Peyer's patch (tissue), 4 donors: Measurements from ENCODE around the gene LEMD1. TPM values are rescaled to one million over a fixed set of nuclear protein-coding genes. Genes with fewer than 3 reads are reported as not detected.

Experiments
- DNase-seq, 3 donors: peaks; one replicate each; pipeline ENCODE4 v3.0.0-alpha.2; 2017 to 2019
- H3K27ac ChIP-seq, 4 donors: fragments of 200-600 bp; sonication (generic); one replicate each; pipeline ENCODE4 v1.5.1; 2016 to 2019
- H3K27me3 ChIP-seq, 2 donors: fragments of 200-600 bp; sonication (generic); one replicate each; pipeline ENCODE4 v1.5.1; 2019
- H3K36me3 ChIP-seq, 3 donors: fragments of 200-600 bp; sonication (generic); one replicate each; pipeline ENCODE4 v1.5.1; 2016 to 2019
- H3K4me1 ChIP-seq, 4 donors: fragments of 200-600 bp; sonication (generic); one replicate each; pipeline ENCODE4 v1.5.1; 2016 to 2019
- H3K4me3 ChIP-seq, 4 donors: fragments of 200-600 bp; sonication (generic); 1 replicate in 3 of 4; 2 replicates in 1 of 4; pipeline ENCODE4 v1.5.1; 2016 to 2019; ENCODE audit warnings: mild to moderate bottlenecking in 1 of 4
- H3K9me3 ChIP-seq, 4 donors: fragments of 200-600 bp; sonication (generic); one replicate each; pipeline ENCODE4 v1.5.1; 2016 to 2019; ENCODE audit warnings: mild to moderate bottlenecking in 1 of 4
- POLR2A ChIP-seq, 2 donors: fragments of 450-650 bp; IDR thresholded peaks; one replicate each; pipeline ENCODE4 v1.5.1; 2017; ENCODE audit warnings: antibody characterized with exemption in 2 of 2, mild to moderate bottlenecking in 2 of 2, moderate library complexity in 2 of 2
- total RNA-seq, 4 donors: library from RNA; depleted of rRNA; stranded (reverse); fragments of >200 nt; gene quantifications; one replicate each; pipeline ENCODE4 v1.1.0, GENCODE V29; 2016
- TF ChIP-seq, protein P1 (sequence below), 6 experiments: fragments of 450-650 bp in 4 of 6; fragments of 200-600 bp in 2 of 6; sonication (generic) in 1 of 6; IDR thresholded peaks; one replicate each; pipeline ENCODE4 v1.5.1; 2017 to 2019; ENCODE audit warnings: antibody characterized with exemption in 6 of 6, mild to moderate bottlenecking in 3 of 6, moderate library complexity in 1 of 6

LEMD1 gene
- total RNA-seq, 4 donors from 2014 or later = 2.4 to 3.7 TPM; not detected in 2

DNA sequence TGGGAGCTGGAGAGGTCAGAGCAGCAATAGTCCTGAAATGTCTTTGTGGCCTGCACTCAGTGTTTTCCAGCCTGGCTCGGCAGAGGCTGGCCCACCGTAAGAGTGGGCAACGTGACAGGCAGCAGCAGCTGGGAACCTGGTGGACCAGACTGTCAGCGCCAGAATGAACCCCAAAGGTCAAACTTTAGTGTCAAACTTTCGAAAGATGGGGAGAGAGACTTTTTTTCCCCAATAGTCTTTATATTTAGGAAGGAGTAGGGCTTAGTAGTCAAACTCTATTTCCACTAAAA is 23.7 kb upstream of the LEMD1 start:
- no peaks in the 10 kb centered on the region for H3K27me3 ChIP-seq
- no peak for DNase-seq
- peaks cover 0 to 36% (median 20%) of the 10 kb centered on the region in 4 donors for H3K4me1 ChIP-seq
- TF ChIP-seq, protein P1, sequence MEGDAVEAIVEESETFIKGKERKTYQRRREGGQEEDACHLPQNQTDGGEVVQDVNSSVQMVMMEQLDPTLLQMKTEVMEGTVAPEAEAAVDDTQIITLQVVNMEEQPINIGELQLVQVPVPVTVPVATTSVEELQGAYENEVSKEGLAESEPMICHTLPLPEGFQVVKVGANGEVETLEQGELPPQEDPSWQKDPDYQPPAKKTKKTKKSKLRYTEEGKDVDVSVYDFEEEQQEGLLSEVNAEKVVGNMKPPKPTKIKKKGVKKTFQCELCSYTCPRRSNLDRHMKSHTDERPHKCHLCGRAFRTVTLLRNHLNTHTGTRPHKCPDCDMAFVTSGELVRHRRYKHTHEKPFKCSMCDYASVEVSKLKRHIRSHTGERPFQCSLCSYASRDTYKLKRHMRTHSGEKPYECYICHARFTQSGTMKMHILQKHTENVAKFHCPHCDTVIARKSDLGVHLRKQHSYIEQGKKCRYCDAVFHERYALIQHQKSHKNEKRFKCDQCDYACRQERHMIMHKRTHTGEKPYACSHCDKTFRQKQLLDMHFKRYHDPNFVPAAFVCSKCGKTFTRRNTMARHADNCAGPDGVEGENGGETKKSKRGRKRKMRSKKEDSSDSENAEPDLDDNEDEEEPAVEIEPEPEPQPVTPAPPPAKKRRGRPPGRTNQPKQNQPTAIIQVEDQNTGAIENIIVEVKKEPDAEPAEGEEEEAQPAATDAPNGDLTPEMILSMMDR (IDR thresholded peaks at IDR 0.05) = no peak
- TF ChIP-seq POLR2A (IDR thresholded peaks at IDR 0.05) = no peak
- H3K4me3 ChIP-seq = no peak overlapping the region
- H3K36me3 ChIP-seq = no peaks in the 10 kb centered on the region
- no peak overlapping the region for H3K27ac ChIP-seq
- no peaks in the 10 kb centered on the region for H3K9me3 ChIP-seq

DNA sequence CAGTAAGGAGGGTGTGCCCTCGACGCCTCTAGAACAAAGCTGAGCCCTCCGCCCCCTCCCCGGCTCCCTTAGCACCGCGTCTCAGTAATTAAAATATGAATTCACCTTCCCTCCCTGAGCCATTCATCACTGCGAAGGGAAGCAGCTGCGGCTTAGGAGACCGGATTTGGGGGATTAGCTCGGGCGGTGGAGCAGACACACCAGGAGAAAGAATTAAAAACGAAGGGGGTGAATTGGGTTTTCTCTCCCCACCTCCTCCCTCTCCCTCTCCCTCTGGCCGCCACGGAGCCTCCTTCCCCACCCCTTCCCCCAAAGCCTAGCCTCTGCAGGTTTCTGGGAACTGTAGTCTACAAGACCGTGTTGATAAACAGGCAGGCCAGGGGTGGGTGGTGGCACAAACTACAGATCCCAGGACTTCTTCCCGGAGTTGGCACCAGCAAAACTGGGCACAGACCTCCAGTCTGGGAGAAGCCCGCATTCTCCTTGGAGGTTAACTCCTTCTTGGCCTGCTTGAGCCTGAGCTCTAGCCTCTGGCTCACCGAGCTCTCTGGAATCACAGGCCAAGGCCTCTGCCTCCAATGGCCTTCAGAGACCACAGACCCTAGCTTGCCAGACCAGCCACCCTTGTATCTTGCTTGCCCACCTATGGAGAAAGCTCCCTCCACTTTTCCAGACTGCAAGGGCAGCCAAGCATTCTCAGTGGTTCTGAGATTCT is 23.2 kb upstream of the LEMD1 start:
- Histone ChIP-seq H3K27ac (no peak overlapping the region), H3K36me3 (no peaks in the 10 kb centered on the region), H3K9me3 (no peaks in the 10 kb centered on the region), H3K27me3 (no peaks in the 10 kb centered on the region), H3K4me1 (peaks cover 0 to 36% (median 24%) of the 10 kb centered on the region in 4 donors), H3K4me3 (peak overlapping the region in 1 of 4 donors; percentile 28)
- no peak for TF ChIP-seq POLR2A (IDR thresholded peaks at IDR 0.05)
- TF ChIP-seq, protein P1 (IDR thresholded peaks at IDR 0.05) = no peak
- no peak for DNase-seq

- H3K4me1 ChIP-seq = peaks cover 0 to 33% (median 21%) of the 10 kb centered on the region in 4 donors
- TF ChIP-seq POLR2A (IDR thresholded peaks at IDR 0.05) = no peak
- TF ChIP-seq, protein P1 (IDR thresholded peaks at IDR 0.05) = no peak
- no peaks in the 10 kb centered on the region for H3K9me3 ChIP-seq
- DNase-seq = no peak
- peak overlapping the region in 1 of 4 donors; percentile 28 for H3K4me3 ChIP-seq
- no peaks in the 10 kb centered on the region for H3K27me3 ChIP-seq
- H3K27ac ChIP-seq = no peak overlapping the region
- H3K36me3 ChIP-seq = no peaks in the 10 kb centered on the region
Observed at GRCh38 chr1:205444300-205444930, 22.6 kb upstream of the LEMD1 start.

GRCh38 chr1:205443585-205444299 is 21.9 kb upstream of the LEMD1 start:
- Histone ChIP-seq H3K4me3 (no peak overlapping the region), H3K36me3 (no peaks in the 10 kb centered on the region), H3K9me3 (no peaks in the 10 kb centered on the region), H3K4me1 (peaks cover 0 to 36% (median 21%) of the 10 kb centered on the region in 4 donors), H3K27me3 (no peaks in the 10 kb centered on the region), H3K27ac (no peak overlapping the region)
- TF ChIP-seq, protein P1 (IDR thresholded peaks at IDR 0.05) = no peak
- TF ChIP-seq POLR2A (IDR thresholded peaks at IDR 0.05) = no peak
- DNase-seq = no peak

- H3K9me3 ChIP-seq = no peaks in the 10 kb centered on the region
- H3K4me3 ChIP-seq = no peak overlapping the region
- H3K36me3 ChIP-seq = no peaks in the 10 kb centered on the region
- peak in 2 of 3 donors; percentile 46 to 53 for DNase-seq
- H3K27me3 ChIP-seq = no peaks in the 10 kb centered on the region
- peaks cover 0 to 41% (median 21%) of the 10 kb centered on the region in 4 donors for H3K4me1 ChIP-seq
- H3K27ac ChIP-seq = peak overlapping the region in 2 of 4 donors; percentile 66 to 73
- TF ChIP-seq, protein P1 (IDR thresholded peaks at IDR 0.05) = no peak
- TF ChIP-seq POLR2A (IDR thresholded peaks at IDR 0.05) = no peak
Observed at GRCh38 chr1:205442051-205442725, 20.3 kb upstream of the LEMD1 start.
